ENCODE results near the gene FGFRL1.

FGFRL1 gene

GRCh38 chr4:1009542-1010394 lies 1.7 kb upstream of the FGFRL1 start:
- DNase-seq, result no peak

GRCh38 chr4:1010395-1011021 lies 918 bp upstream of the FGFRL1 start:
- no peak for DNase-seq

- DNase-seq, result no peak
Measured at GRCh38 chr4:1011666-1012033, 224 bp downstream of the FGFRL1 start.

- no peak for DNase-seq
Measured at GRCh38 chr4:1012034-1012739, 761 bp downstream of the FGFRL1 start.

GRCh38 chr4:1013225-1014073 lies 2.0 kb downstream of the FGFRL1 start:
- no peak for DNase-seq

GRCh38 chr4:1014291-1015167 lies 3.1 kb downstream of the FGFRL1 start:
- DNase-seq, result no peak

GRCh38 chr4:1015179-1015578 lies 3.8 kb downstream of the FGFRL1 start:
- no peak for DNase-seq

- DNase-seq, result no peak
Measured at GRCh38 chr4:1015746-1016145, 4.3 kb downstream of the FGFRL1 start.

GRCh38 chr4:1017211-1017610 lies 5.8 kb downstream of the FGFRL1 start:
- no peak for DNase-seq

GRCh38 chr4:1017706-1018105 lies 6.3 kb downstream of the FGFRL1 start:
- no peak for DNase-seq

- no peak for DNase-seq
Measured at GRCh38 chr4:1018147-1019020, 7.0 kb downstream of the FGFRL1 start.

- DNase-seq, result no peak
Measured at GRCh38 chr4:1019320-1019719, 7.9 kb downstream of the FGFRL1 start.

- DNase-seq, result no peak
Measured at GRCh38 chr4:1019729-1020470, 8.5 kb downstream of the FGFRL1 start.

- DNase-seq, result no peak
Measured at GRCh38 chr4:1021386-1022050, 10.1 kb downstream of the FGFRL1 start.

- DNase-seq, result no peak
Measured at GRCh38 chr4:1022051-1022738, 10.8 kb downstream of the FGFRL1 start.

- no peak for DNase-seq
Measured at GRCh38 chr4:1022739-1023066, 11.3 kb downstream of the FGFRL1 start.

- DNase-seq, result no peak
Measured at GRCh38 chr4:1023075-1023640, 11.7 kb downstream of the FGFRL1 start.

GRCh38 chr4:1023895-1024740 lies 12.7 kb downstream of the FGFRL1 start:
- no peak for DNase-seq
